Activated T-helper 1 cell treated with anti-CD3 and anti-CD28 coated beads, Interleukin-12 subunit alpha, Interleukin-12 subunit beta, Interleukin-2, Interleukin-4 antibody, amounts not matched to agents 30 ng/mL and 10 ng/mL and 1 ng/mL, durations not matched to agents 14 hours and 24 hours and 36 hours (primary cell): ENCODE results near the gene CIAPIN1. TPM values are rescaled to one million over a fixed set of nuclear protein-coding genes. Genes with fewer than 3 reads are reported as not detected.
"Not testable (repeated sequence)": the region's sequence is repeated elsewhere in the genome, so short reads cannot be mapped to it uniquely, and the experiment has no call there.

ENCODE experiments used
- DNase-seq: peaks from one replicate; pipeline ENCODE4 v3.0.0; 2021; ENCODE audit warnings: low spot score
- H3K27ac Mint-ChIP-seq: one replicate; pipeline ENCODE4 v1.8.0; 2021; ENCODE audit warnings: mild to moderate bottlenecking, mixed read lengths
- H3K27me3 Mint-ChIP-seq: one replicate; pipeline ENCODE4 v1.8.0; 2022; ENCODE audit warnings: mild to moderate bottlenecking, moderate library complexity, mixed read lengths; ENCODE audit not compliant: insufficient read depth
- H3K36me3 Mint-ChIP-seq: one replicate; pipeline ENCODE4 v1.8.0; 2021; ENCODE audit warnings: low read depth, mixed read lengths
- H3K4me1 Mint-ChIP-seq: one replicate; pipeline ENCODE4 v1.8.0; 2021; ENCODE audit warnings: low read depth, mixed read lengths
- H3K4me3 Mint-ChIP-seq: one replicate; pipeline ENCODE4 v1.8.0; 2021; ENCODE audit warnings: mild to moderate bottlenecking, moderate library complexity, mixed read lengths
- H3K9me3 Mint-ChIP-seq: one replicate; pipeline ENCODE4 v1.8.0; 2021; ENCODE audit warnings: mixed read lengths
- intact Hi-C: fragments of 100-400 bp; cut with micrococcal nuclease; formaldehyde crosslinking; loops from one replicate; pipeline ENCODE4 v1.15.1; 2024
- total RNA-seq: library from RNA; stranded (reverse); gene quantifications from 2 replicates; pipeline ENCODE4 v1.2.3, GENCODE V29; 2022

Gene CIAPIN1
- total RNA-seq, 1 donor from 2014 or later: 98.0 TPM

- Mint-ChIP-seq H3K9me3 (no peaks in the 10 kb centered on the region), H3K27me3 (peaks cover 2% of the 10 kb centered on the region), H3K4me3 (no peak within 1 kb of the TSS), H3K27ac (no peak within 1 kb of the TSS), H3K4me1 (peaks cover 5% of the 10 kb centered on the region), H3K36me3 (no peaks in the 10 kb centered on the region)
- DNase-seq: no peak
- intact Hi-C loops: no loop called here
Observed at GRCh38 chr16:57403965-57404817, 43.0 kb downstream of the CIAPIN1 start, which contains the start of gene CCL17. TSS of gene CCL17 (plus strand) at chr16:57404767. CDS start at chr16:57413933, 9,166 bp downstream.

- H3K27me3 Mint-ChIP-seq: peaks cover 2% of the 10 kb centered on the region
- H3K36me3 Mint-ChIP-seq: no peaks in the 10 kb centered on the region
- intact Hi-C loops: no loop called here
- no peaks in the 10 kb centered on the region for H3K4me1 Mint-ChIP-seq
- DNase-seq: no peak
- no peaks in the 10 kb centered on the region for H3K9me3 Mint-ChIP-seq
- no peak overlapping the region for H3K4me3 Mint-ChIP-seq
- no peak overlapping the region for H3K27ac Mint-ChIP-seq
Observed at GRCh38 chr16:57401943-57402640, 45.1 kb downstream of the CIAPIN1 start.

- intact Hi-C loops, H3K27me3 Mint-ChIP-seq, H3K4me1 Mint-ChIP-seq, H3K9me3 Mint-ChIP-seq, H3K27ac Mint-ChIP-seq, H3K36me3 Mint-ChIP-seq, H3K4me3 Mint-ChIP-seq, DNase-seq: not testable (repeated sequence)
Observed at GRCh38 chr16:57397493-57397892, 49.7 kb downstream of the CIAPIN1 start.

DNA sequence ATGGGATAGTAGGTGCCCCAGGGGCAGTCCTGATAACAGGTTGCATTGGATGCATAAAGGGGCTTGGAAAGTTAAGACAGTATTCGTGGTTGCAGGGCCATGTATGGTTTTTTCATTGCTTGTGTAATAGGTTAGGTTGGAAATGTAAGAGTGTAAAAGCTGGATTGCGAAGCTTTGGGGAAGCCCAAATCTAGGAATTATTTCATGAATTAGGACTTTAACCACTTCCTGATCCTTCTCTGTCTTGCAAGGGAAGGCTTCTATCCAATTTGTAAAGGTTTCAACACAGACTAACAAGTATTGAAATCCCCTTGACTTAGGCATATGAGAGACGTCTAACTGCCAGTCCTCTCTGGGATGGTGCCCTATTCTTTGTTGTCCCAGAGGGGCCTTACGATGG lies 50.4 kb downstream of the CIAPIN1 start:
- Mint-ChIP-seq H3K27me3 (peaks cover 4% of the 10 kb centered on the region), H3K27ac (no peak overlapping the region), H3K36me3 (no peaks in the 10 kb centered on the region), H3K4me1 (no peaks in the 10 kb centered on the region), H3K4me3 (no peak overlapping the region), H3K9me3 (no peaks in the 10 kb centered on the region)
- no peak for DNase-seq
- intact Hi-C loops: no loop called here

- Mint-ChIP-seq H3K9me3 (no peaks in the 10 kb centered on the region), H3K4me1 (no peaks in the 10 kb centered on the region), H3K4me3 (no peak overlapping the region), H3K36me3 (no peaks in the 10 kb centered on the region), H3K27me3 (peaks cover 4% of the 10 kb centered on the region), H3K27ac (no peak overlapping the region)
- no peak for DNase-seq
- intact Hi-C loops: no loop called here
Observed at GRCh38 chr16:57395026-57395425, 52.2 kb downstream of the CIAPIN1 start.

DNA sequence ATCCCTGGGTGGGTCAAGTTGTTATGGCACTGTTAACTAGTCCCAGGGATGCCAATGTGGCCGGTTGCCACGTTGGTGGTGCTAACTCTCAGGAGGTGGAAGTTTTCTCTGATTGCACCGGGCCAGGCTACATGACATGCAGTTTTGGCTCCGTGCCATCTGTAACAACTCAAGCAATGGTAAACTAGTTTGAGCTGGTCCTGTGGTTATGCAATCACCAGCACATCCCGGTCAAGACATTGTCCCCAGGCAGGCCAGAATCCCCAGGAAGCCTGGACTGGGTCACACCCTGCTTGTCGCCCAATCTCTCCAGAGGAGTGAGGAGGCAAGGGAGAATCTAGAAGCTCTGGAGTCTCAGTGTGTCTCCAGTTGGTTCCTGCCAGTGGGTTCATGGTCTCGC lies 52.7 kb downstream of the CIAPIN1 start:
- Mint-ChIP-seq H3K36me3 (no peaks in the 10 kb centered on the region), H3K4me3 (no peak overlapping the region), H3K27me3 (peaks cover 6% of the 10 kb centered on the region), H3K4me1 (no peaks in the 10 kb centered on the region), H3K9me3 (no peaks in the 10 kb centered on the region), H3K27ac (no peak overlapping the region)
- intact Hi-C loops: no loop called here
- no peak for DNase-seq

DNA sequence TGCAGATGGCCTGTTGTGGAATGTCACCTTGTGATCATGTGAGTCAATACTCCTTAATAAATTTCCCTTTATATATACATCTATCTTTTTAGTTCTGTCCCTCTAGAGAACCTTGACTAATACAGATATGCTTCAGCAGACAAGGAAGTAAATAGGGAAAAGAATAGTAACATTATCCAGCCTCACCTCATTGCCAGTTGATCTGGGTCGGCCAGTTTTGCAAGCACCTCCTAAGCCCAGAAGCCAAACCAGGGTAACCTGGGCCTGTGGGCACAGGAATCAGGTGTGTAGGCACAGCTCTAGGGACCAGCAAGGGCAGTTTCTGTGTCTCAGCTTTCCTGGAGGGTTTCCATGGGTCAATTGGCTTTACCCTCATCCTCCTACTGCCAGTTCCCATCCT lies 54.5 kb downstream of the CIAPIN1 start:
- no peaks in the 10 kb centered on the region for H3K4me1 Mint-ChIP-seq
- H3K9me3 Mint-ChIP-seq: no peaks in the 10 kb centered on the region
- DNase-seq: no peak
- no peak overlapping the region for H3K27ac Mint-ChIP-seq
- H3K27me3 Mint-ChIP-seq: peaks cover 9% of the 10 kb centered on the region
- H3K4me3 Mint-ChIP-seq: no peak overlapping the region
- no peaks in the 10 kb centered on the region for H3K36me3 Mint-ChIP-seq
- intact Hi-C loops: no loop called here

DNA sequence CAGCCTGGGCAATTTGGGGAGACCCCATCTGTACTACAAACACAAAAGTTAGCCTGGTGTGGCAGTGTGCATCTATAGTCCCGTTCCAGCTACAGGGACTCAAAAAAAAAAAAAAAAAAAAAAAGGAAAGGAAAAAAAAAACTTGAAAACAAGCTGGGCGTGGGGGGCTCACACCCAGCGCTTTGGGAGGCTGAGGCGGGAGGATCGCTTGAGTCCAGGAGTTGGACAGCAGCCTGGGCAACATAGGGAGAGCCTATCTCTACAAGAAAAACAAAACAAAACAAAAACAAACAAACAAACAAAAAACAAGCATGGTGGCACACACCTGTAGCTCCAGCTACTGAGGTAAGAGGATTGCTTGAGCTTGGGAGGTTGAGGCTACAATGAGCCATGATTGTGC lies 55.5 kb downstream of the CIAPIN1 start:
- Mint-ChIP-seq H3K4me1 (no peaks in the 10 kb centered on the region), H3K27ac (no peak overlapping the region), H3K4me3 (no peak overlapping the region), H3K36me3 (no peaks in the 10 kb centered on the region), H3K9me3 (no peaks in the 10 kb centered on the region), H3K27me3 (peaks cover 12% of the 10 kb centered on the region)
- no peak for DNase-seq
- intact Hi-C loops: no loop called here

GRCh38 chr16:57391300-57391699 lies 55.9 kb downstream of the CIAPIN1 start:
- no peak for DNase-seq

GRCh38 chr16:57390636-57391295 lies 56.4 kb downstream of the CIAPIN1 start:
- Mint-ChIP-seq H3K4me3 (no peak overlapping the region), H3K4me1 (no peaks in the 10 kb centered on the region), H3K9me3 (no peaks in the 10 kb centered on the region), H3K27ac (no peak overlapping the region), H3K27me3 (peaks cover 12% of the 10 kb centered on the region), H3K36me3 (no peaks in the 10 kb centered on the region)
- intact Hi-C loops: no loop called here
- DNase-seq: no peak

More at GRCh38 chr16:57391300-57391699, 55.9 kb downstream of the CIAPIN1 start:
- intact Hi-C loops: no loop called here
- Mint-ChIP-seq H3K27me3 (peaks cover 12% of the 10 kb centered on the region), H3K4me1 (no peaks in the 10 kb centered on the region), H3K9me3 (no peaks in the 10 kb centered on the region), H3K27ac (no peak overlapping the region), H3K36me3 (no peaks in the 10 kb centered on the region), H3K4me3 (no peak overlapping the region)

- no peak for DNase-seq
- no peaks in the 10 kb centered on the region for H3K9me3 Mint-ChIP-seq
- H3K36me3 Mint-ChIP-seq: no peaks in the 10 kb centered on the region
- H3K4me1 Mint-ChIP-seq: no peaks in the 10 kb centered on the region
- intact Hi-C loops: no loop called here
- H3K27me3 Mint-ChIP-seq: peaks cover 12% of the 10 kb centered on the region
- H3K27ac Mint-ChIP-seq: no peak overlapping the region
- H3K4me3 Mint-ChIP-seq: no peak overlapping the region
Observed at GRCh38 chr16:57389087-57389468, 58.1 kb downstream of the CIAPIN1 start.

DNA sequence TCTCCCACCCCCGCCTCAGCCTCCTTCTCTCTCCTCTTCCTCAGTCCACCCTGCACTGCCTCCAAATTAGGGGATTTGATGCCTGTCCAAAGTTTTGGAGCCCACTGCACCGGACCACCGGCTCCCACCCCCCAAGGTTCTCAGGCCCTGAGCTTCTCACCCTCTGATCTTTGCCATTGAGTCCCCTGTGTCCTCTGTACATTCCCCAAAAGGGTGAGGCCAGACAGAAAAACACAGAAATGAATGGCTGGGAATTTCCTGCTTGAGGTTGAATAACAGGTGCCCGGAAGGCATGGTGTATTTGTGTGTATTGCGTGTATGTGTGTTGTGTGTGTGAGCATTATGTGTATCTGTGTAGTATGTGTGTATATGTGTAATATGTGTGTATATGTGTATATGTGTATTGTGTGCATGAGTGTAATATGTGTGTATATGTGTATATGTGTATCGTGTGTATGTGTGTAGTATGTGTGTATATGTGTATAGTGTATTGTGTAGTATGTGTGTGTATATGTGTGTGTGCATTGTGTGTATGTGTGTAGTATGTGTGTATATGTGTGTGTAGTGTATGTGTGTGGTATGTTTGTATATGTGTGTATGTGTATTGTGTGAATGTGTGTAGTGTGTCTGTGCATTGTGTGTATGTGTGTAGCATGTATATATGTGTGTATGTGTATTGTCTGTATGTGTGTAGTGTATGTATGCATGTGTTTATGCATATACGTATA lies 58.7 kb downstream of the CIAPIN1 start:
- Mint-ChIP-seq H3K9me3 (no peaks in the 10 kb centered on the region), H3K27me3 (peaks cover 9% of the 10 kb centered on the region), H3K4me1 (no peaks in the 10 kb centered on the region), H3K36me3 (no peaks in the 10 kb centered on the region), H3K27ac (peak overlapping the region; percentile 11), H3K4me3 (no peak overlapping the region)
- no peak for DNase-seq
- intact Hi-C loops: no loop called here
